ENCODE data around the gene CEP19. TPM values are rescaled to one million over a fixed set of nuclear protein-coding genes. Genes with fewer than 3 reads are reported as not detected.

CEP19 gene
- total RNA-seq, 1 donor from 2014 or later: 2.6 TPM

- Histone ChIP-seq H3K4me3 (no peak overlapping the region), H3K36me3 (no peaks in the 10 kb centered on the region), H3K4me1 (no peaks in the 10 kb centered on the region), H3K27me3 (no peaks in the 10 kb centered on the region), H3K9me3 (no peaks in the 10 kb centered on the region), H3K27ac (no peak overlapping the region)
- intact Hi-C loops (cut with DNase I): no loop called here
- no peak for TF ChIP-seq CTCF (IDR thresholded peaks at IDR 0.05)
- no peak for DNase-seq (ENCODE audit: low spot score in 2 of 2)
Measured at GRCh38 chr3:196661400-196661799, 50.6 kb downstream of the CEP19 start.

GRCh38 chr3:196660381-196661166, 51.5 kb downstream of the CEP19 start:
- no peak for TF ChIP-seq CTCF (IDR thresholded peaks at IDR 0.05)
- Histone ChIP-seq H3K4me1 (no peaks in the 10 kb centered on the region), H3K9me3 (no peaks in the 10 kb centered on the region), H3K36me3 (no peaks in the 10 kb centered on the region), H3K4me3 (no peak overlapping the region), H3K27ac (no peak overlapping the region), H3K27me3 (no peaks in the 10 kb centered on the region)
- DNase-seq (ENCODE audit: low spot score in 2 of 2): no peak
- intact Hi-C loops (cut with DNase I): no loop called here

- no peaks in the 10 kb centered on the region for H3K36me3 ChIP-seq
- no peak overlapping the region for H3K4me3 ChIP-seq
- H3K9me3 ChIP-seq: no peaks in the 10 kb centered on the region
- H3K27ac ChIP-seq: no peak overlapping the region
- no peaks in the 10 kb centered on the region for H3K27me3 ChIP-seq
- intact Hi-C loops (cut with DNase I): no loop called here
- no peak for TF ChIP-seq CTCF (IDR thresholded peaks at IDR 0.05)
- no peak for DNase-seq (ENCODE audit: low spot score in 2 of 2)
- no peaks in the 10 kb centered on the region for H3K4me1 ChIP-seq
Measured at GRCh38 chr3:196659901-196660351, 52.1 kb downstream of the CEP19 start.

Other genes with a start within 250 kb of the CEP19 start
- 16.0 TPM for gene RNF168, start 208.5 kb downstream of the CEP19 start, total RNA-seq
- not detected for gene SMCO1, start 196.9 kb downstream of the CEP19 start, total RNA-seq
- gene WDR53, start 143.7 kb downstream of the CEP19 start, total RNA-seq: 0.21 TPM
- 0.64 TPM for gene FBXO45, start 143.6 kb downstream of the CEP19 start, total RNA-seq
- 22.6 TPM for gene NRROS, start 72.6 kb downstream of the CEP19 start, total RNA-seq
- 47.7 TPM for gene PIGX, start 127 bp upstream of the CEP19 start, total RNA-seq
- 24.4 TPM for gene PAK2, start 27.6 kb upstream of the CEP19 start, total RNA-seq
- gene SENP5, start 155.7 kb upstream of the CEP19 start, total RNA-seq: 11.0 TPM
- 16.9 TPM for gene NCBP2, start 230.3 kb upstream of the CEP19 start, total RNA-seq

Measured in ascending aorta (tissue), 2 donors.